ENCODE results near the gene RANBP9.

RANBP9 gene

DNA sequence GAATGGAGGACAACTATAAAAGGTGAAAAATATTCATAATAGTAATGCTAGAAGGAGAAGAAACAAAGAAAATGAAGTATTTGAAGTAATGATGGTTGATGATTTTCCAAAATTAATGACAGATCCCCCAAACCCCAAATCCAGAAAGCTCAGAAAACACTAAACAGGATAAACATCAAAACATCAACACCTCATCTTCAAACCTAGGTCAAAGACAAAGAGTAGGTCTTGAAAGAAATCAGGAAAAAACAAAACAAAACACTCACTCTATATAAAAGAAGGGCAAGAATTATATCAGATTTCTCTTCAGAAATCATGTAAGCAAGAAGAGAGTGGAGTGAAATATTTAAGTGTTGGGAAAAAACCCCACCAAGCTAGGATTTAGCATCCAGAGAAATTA is 38.7 kb downstream of the RANBP9 start:
- TF ChIP-seq, protein P1, sequence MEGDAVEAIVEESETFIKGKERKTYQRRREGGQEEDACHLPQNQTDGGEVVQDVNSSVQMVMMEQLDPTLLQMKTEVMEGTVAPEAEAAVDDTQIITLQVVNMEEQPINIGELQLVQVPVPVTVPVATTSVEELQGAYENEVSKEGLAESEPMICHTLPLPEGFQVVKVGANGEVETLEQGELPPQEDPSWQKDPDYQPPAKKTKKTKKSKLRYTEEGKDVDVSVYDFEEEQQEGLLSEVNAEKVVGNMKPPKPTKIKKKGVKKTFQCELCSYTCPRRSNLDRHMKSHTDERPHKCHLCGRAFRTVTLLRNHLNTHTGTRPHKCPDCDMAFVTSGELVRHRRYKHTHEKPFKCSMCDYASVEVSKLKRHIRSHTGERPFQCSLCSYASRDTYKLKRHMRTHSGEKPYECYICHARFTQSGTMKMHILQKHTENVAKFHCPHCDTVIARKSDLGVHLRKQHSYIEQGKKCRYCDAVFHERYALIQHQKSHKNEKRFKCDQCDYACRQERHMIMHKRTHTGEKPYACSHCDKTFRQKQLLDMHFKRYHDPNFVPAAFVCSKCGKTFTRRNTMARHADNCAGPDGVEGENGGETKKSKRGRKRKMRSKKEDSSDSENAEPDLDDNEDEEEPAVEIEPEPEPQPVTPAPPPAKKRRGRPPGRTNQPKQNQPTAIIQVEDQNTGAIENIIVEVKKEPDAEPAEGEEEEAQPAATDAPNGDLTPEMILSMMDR (IDR thresholded peaks at IDR 0.05): no peak
- TF ChIP-seq ZFX (IDR thresholded peaks at IDR 0.05; ENCODE audit: borderline replicate concordance): no peak
- H3K27ac ChIP-seq: no peak overlapping the region

DNA sequence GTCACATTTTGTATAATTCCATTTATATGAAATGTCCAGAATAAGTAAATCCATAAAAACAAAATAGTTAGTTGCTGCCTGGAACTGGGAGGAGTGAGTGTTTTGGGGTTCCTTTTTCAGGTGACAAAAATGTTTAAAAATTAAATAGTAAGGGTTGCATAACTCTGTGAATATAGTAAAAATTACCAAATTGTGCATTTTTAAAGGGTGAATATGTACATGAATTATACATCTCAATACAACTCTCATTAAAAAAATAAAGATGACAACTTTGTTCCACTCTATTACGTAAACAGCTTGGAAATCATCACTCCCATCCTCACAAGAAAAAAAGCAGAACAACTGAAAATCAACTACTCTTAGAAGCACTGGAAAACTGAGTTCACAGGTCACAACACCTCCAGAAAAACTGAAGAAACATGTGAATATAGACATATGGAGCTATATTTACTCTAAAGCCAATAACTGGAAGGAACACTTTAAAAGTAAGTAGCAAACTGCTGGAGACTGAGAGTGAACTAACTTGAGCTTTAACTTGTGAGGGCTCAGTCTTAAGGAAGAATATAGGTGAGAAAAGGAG is 40.0 kb downstream of the RANBP9 start:
- no peak overlapping the region for H3K27ac ChIP-seq

DNA sequence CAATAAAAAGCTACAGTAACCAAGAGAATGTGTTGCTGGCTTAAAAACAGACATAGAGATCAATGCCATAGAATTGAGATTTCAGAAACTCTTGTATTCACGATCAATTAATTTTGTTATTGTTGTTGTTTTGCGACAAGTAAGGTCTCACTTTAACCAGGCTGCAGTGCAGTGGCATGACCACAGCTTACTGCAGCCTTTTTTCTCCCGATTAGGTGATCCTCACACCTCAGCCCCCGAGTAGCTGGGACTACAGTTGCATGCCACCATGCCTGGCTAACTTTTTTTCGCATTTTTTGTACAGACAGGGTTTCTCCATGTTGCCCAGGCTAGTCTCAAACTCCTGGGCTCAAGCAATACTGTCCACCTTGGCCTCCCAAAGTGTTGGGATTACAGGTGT is 42.2 kb downstream of the RANBP9 start:
- no peak overlapping the region for H3K27ac ChIP-seq
- no peak for TF ChIP-seq ZFX (IDR thresholded peaks at IDR 0.05; ENCODE audit: borderline replicate concordance)
- TF ChIP-seq, protein P1 (IDR thresholded peaks at IDR 0.05): no peak

More for the DNA sequence above, 40.0 kb downstream of the RANBP9 start:
- TF ChIP-seq ZFX (IDR thresholded peaks at IDR 0.05; ENCODE audit: borderline replicate concordance): no peak
- TF ChIP-seq, protein P1 (IDR thresholded peaks at IDR 0.05): no peak

DNA sequence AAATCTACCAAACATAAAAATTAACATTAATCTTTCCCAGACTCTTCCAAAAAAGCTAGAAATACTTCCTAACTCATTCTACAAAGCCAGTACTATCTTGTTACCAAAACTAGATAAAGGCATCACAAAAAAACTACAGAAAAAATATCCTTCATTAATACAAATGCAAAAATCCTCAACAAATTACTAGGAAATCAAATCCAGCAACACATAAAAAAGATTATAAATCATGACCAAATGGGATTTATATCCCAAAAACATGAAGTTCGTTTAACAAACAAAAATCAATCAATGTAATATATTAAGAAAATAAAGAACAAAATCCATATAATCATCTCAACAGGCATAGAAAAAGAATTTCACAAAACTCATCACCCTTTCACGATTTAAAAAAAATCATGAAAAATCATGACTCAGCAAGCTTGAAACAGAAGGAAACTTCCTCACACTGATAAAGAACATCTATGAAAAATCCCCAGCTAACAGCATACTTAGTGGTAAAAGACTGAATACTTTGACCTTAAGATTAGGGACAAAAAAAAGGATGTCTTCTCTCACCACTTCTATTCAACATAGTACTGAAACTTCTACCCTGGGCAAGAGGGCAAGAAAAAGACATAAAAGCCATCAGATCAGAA is 43.2 kb downstream of the RANBP9 start:
- TF ChIP-seq, protein P1 (IDR thresholded peaks at IDR 0.05): no peak
- TF ChIP-seq ZFX (IDR thresholded peaks at IDR 0.05; ENCODE audit: borderline replicate concordance): no peak
- H3K27ac ChIP-seq: no peak overlapping the region

DNA sequence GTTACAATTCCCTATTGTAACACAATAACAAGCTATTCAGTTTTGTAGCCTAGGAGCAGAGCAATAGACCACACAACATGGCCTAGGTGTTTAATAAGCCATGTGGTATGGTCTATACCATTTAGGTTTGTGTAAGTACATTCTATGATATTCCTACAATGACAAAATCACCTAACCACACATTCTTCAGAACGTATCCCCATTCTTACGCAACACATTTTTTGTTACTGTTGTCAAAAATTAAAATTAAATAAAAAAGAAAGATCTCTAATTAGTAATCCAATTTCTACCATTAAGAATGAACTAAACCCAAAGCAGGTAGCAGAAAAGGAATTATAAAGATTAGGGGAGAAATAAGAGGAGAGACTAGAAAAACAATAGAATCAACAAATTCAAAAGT is 44.0 kb downstream of the RANBP9 start:
- H3K27ac ChIP-seq: no peak overlapping the region
- TF ChIP-seq ZFX (IDR thresholded peaks at IDR 0.05; ENCODE audit: borderline replicate concordance): no peak
- TF ChIP-seq, protein P1 (IDR thresholded peaks at IDR 0.05): no peak

DNA sequence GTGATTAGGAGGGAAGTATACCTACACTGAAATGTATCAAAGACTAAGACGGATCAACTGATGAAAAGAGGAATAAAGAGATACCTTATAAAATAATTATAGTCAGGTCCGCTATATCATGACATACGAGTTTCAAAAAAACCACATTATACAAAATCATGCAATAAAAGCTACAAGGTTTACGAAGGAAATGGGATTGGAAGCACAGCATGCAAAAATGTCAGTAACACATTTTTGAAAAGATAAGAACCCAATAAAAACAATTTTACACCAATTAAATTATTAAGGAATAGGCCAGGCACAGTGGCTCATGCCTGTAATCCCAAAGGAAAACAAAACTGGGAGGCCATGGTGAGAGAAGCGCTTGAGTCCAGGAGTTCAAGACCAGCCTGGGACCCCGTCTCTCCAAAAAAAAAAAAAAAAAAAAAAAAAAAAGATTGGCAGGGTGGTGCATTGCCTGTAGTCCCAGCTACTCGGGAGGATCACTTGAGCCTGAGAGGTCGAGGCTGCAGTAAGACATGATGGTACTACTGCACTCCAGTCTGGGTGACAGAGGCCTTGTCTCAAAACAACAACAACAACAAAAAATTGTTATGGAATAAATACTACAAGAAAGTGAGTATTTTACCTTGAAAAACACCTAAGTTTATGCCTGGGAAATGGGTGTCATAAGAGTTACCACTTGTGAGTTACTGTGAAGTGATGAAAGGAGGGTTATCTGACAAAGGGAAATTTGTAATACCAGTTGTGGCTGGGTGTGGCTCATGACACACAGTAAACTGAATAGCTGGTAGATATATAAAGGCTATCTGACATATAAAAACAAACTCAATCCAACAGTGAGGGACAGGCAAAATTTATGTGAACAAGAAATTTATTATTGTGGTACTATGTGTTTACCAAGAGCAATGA is 45.2 kb downstream of the RANBP9 start:
- TF ChIP-seq, protein P1 (IDR thresholded peaks at IDR 0.05): no peak
- no peak for TF ChIP-seq ZFX (IDR thresholded peaks at IDR 0.05; ENCODE audit: borderline replicate concordance)
- H3K27ac ChIP-seq: no peak overlapping the region

Data from 22Rv1 (cell line).